Fibroblast of pulmonary artery (primary cell): Measurements from ENCODE around the gene SPDYE6.

ENCODE experiments used
- DNase-seq: peaks from one replicate; pipeline ENCODE4 v3.0.0-alpha.2; 2010; ENCODE audit warnings: low read depth
- H3K4me3 ChIP-seq: replicated peaks from 2 replicates; pipeline ENCODE4 v1.5.1; 2011; ENCODE audit warnings: low read depth, mild to moderate bottlenecking, control low read depth, low read length, moderate library complexity
- CTCF ChIP-seq: IDR thresholded peaks from 2 replicates; pipeline ENCODE4 v1.5.1; 2011; ENCODE audit warnings: mild to moderate bottlenecking, control low read depth, low read length, inconsistent platforms; ENCODE audit errors: missing control alignments

SPDYE6 gene

GRCh38 chr7:102319671-102320070, 36.6 kb downstream of the SPDYE6 start:
- TF ChIP-seq CTCF: no peak
- H3K4me3 ChIP-seq: no peak overlapping the region
- no peak for DNase-seq

DNA sequence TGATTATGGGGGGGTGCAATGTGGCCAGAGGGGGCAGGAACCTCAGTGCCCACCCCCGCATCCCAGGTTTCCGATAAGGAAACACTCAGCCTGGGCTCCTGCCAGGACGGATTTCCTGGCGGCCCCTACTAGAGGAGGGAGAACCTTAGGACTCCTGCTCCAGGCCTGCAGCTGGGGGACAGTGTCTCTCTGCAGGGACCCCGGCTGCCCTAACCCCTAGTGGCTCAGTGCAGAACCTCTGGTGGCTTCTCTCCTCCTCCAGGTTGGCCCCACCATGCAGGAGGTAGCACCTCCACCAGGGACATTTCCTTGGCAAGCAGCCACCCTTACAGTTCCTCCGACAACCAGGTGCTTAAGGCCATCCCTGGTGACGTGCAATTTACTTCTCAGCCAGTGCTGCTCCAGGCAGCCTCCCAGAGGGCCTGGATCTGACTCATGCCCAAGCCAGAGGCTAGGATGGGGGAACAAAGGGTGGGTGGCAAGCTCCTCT, 37.7 kb downstream of the SPDYE6 start:
- peak; percentile 43 for DNase-seq
- no peak for TF ChIP-seq CTCF
- H3K4me3 ChIP-seq: no peak overlapping the region

DNA sequence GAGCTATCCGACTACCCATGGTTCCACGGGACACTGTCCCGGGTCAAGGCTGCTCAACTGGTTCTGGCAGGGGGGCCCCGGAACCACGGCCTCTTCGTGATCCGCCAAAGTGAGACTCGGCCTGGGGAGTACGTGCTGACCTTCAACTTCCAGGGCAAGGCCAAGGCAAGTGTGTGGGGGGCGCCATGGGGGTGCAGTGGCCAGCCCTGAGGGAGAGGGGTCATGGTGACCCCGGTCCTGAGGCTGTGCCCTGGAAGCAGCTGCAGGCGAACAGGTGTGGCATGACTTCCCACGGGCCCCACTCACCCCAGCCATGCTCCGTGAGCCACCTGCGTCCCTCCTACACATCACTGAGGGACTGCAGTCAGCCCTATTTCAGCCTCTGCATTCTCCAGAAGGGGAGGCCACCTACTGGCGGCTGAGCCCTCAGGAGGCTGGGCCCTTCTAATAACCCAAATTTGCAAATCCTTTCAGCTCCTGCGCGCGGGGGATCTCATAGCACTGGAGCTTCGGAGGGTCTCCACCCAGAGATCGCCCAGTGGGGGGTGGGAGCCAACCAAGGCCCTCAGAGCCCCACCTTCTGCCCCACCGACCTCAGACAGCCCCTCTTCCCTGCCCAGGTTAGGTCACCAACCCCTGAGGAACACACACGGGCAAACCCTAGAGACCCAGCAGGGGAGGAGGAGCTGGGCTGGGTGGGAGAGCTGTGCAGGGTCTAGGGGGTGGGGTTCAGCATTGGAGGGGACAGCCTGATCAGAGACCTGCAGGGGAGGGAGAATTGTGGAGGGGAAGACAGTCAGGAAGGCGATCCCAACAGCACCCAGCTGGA, 38.8 kb downstream of the SPDYE6 start:
- no peak for TF ChIP-seq CTCF
- H3K4me3 ChIP-seq: no peak overlapping the region
- no peak for DNase-seq

DNA sequence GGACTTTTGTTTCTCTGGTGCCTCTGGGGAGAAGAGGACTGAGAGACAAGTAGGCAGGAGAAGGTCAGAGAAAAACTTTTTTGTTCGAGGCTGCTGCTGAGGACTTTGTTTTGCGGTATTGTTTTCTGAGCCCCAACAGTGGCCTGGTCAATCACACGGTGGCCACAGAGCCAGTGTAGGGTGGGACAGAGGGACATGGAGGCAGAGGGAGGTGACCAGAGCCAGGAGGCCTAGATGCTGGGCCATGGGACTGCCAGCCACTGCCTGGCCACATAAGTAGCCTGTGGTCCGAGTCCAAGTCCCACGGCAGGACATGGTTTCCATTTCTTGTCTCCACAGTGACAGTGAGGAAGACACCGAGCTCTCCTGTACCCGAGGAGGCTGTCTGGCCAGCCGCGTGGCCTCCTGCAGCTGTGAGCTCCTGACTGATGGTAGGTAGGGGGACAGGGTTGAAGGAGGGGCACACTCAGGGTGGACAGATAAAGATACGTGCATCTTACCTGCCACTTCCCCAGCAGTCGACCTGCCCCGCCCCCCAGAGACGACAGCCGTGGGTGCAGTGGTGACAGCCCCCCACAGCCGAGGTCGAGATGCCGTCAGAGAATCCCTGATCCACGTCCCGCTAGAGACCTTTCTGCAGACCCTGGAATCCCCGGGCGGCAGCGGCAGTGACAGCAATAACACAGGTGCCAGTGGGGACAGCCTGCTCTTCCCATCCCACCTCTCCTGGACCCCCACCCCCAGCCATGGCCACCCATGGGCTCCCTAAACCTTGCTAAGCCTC, 42.1 kb downstream of the SPDYE6 start:
- TF ChIP-seq CTCF: no peak
- DNase-seq: no peak
- no peak overlapping the region for H3K4me3 ChIP-seq

DNA sequence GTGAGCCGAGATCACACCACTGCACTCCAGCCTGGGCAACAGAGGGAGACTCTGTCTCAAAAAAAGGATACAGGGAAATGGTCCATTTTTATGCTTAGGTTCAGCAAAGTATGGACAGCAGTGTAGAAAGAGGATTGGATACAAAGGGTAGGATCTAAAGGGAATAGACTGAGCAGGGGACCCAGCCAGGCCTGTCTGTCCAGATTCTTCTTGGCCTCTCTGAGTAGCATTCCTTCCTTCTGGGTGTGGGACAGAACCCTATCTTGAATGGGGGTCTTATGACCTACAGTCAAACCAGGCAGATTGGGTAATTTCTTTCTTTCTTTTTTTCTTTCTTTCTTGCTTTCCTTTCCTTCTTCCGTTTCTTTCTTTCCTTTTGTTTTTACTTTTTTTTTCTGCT, 43.9 kb downstream of the SPDYE6 start:
- H3K4me3 ChIP-seq: no peak overlapping the region
- no peak for DNase-seq
- TF ChIP-seq CTCF: no peak

DNA sequence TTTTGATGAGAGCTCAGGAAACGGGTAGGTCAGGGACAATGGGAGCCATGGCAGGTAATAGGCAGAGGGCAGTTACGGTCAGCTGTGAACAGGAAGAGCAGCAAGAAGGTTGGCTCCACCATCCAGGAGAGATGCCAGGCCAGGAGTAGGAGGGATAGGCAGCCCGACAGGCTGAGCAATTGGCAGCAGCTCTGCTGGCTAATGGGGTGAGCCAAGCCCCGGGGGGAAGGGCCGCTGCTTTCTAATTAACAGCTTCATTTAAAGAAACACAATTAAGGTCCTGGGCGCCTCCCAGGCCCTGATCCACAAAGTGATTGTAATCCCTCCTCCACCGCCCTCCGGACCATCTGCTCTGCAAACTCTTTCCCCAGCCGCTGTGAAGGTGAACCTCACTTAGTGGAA, 45.8 kb downstream of the SPDYE6 start:
- TF ChIP-seq CTCF: no peak
- no peak for DNase-seq
- H3K4me3 ChIP-seq: no peak overlapping the region
